NCI-H1417 (cell line): ENCODE results near the gene DDX5.
"Not testable (repeated sequence)": the region's sequence is repeated elsewhere in the genome, so short reads cannot be mapped to it uniquely, and the experiment has no call there.

Experiments
- DNase-seq, 3 experiments: peaks; one replicate each; lab custom pipeline; 2025; lab: John Stamatoyannopoulos, UW

Gene DDX5

GRCh38 chr17:64507413-64507782 is 1.3 kb upstream of the DDX5 start:
- DNase-seq, result peak in 2 of 3 experiments; percentile 54 to 82

- DNase-seq, result peak; percentile 96 to 99 (median 99)
Observed at GRCh38 chr17:64506576-64507412, 705 bp upstream of the DDX5 start, which contains the start of gene CEP95. Gene CEP95 (plus strand): TSS chr17:64506977. CDS start chr17:64507098, 121 bp downstream.

GRCh38 chr17:64505340-64506200 is 519 bp downstream of the DDX5 start:
- DNase-seq, result peak; percentile 84 to 91 (median 88)

- DNase-seq, result no peak
Observed at GRCh38 chr17:64504769-64505339, 1.2 kb downstream of the DDX5 start.

GRCh38 chr17:64503821-64504768 is 2.0 kb downstream of the DDX5 start:
- DNase-seq, result peak in 1 of 3 experiments; percentile 4

GRCh38 chr17:64503341-64503740 is 2.7 kb downstream of the DDX5 start:
- DNase-seq, result no peak

- DNase-seq, result no peak
Observed at GRCh38 chr17:64502809-64503208, 3.3 kb downstream of the DDX5 start.

- DNase-seq, result no peak
Observed at GRCh38 chr17:64502021-64502420, 4.1 kb downstream of the DDX5 start.

- peak in 1 of 3 experiments; percentile 12 for DNase-seq
Observed at GRCh38 chr17:64500862-64501765, 5.0 kb downstream of the DDX5 start.

- DNase-seq, result peak in 1 of 3 experiments; percentile 32
Observed at GRCh38 chr17:64500487-64500859, 5.6 kb downstream of the DDX5 start.

- DNase-seq, result peak in 1 of 3 experiments; percentile 37
Observed at GRCh38 chr17:64499805-64500486, 6.1 kb downstream of the DDX5 start.

- DNase-seq, result peak in 1 of 3 experiments; percentile 23
Observed at GRCh38 chr17:64498308-64499203, 7.5 kb downstream of the DDX5 start.

GRCh38 chr17:64497565-64498035 is 8.5 kb downstream of the DDX5 start:
- DNase-seq, result no peak

- DNase-seq, result peak; percentile 91 to 95 (median 92)
Observed at GRCh38 chr17:64496786-64497564, 9.1 kb downstream of the DDX5 start, which contains the start of gene POLG2. Gene POLG2 (minus strand): TSS chr17:64497054. CDS start chr17:64496968, 86 bp downstream.

- no peak for DNase-seq
Observed at GRCh38 chr17:64496348-64496785, 9.7 kb downstream of the DDX5 start.

GRCh38 chr17:64495300-64495699 is 10.8 kb downstream of the DDX5 start:
- DNase-seq, result not testable (repeated sequence)

GRCh38 chr17:64494121-64494520 is 12.0 kb downstream of the DDX5 start:
- no peak for DNase-seq
